Right hindlimb (tissue), 1 donor: ENCODE measurements around the gene RDH14.

Source experiments
- DNase-seq: peaks from one replicate; pipeline ENCODE4 v3.0.0-alpha.2; 2018

RDH14 gene

GRCh38 chr2:18560031-18560796 lies at the start of gene RDH14:
RDH14 (minus strand) TSS chr2:18560653; CDS start chr2:18560572, 81 bp downstream.
- peak; percentile 96 for DNase-seq

GRCh38 chr2:18610090-18610489 lies 49.6 kb upstream of the RDH14 start:
- no peak for DNase-seq

DNA sequence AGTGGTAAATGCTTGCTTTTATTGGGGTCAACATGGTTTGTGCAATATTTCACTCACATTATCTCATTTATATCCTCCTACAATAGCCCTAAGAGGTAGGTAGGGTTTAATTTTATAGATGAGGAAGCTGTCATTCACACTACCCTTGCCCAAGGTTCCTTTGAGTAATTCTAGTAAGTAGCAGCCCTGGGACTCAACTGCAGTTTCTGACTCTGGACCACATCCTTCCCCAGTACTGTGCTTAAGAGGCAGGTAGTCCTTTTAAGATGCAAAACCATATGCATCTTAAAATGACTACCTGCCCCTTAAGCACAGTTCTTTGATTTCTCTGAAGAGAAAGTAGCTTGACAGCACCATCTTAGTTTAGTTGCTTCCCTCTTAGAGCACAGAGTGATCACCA lies 44.7 kb upstream of the RDH14 start:
- DNase-seq = no peak

- DNase-seq = no peak
Observed at GRCh38 chr2:18604531-18604885, 44.1 kb upstream of the RDH14 start.

- no peak for DNase-seq
Observed at GRCh38 chr2:18603854-18604530, 43.5 kb upstream of the RDH14 start.

DNA sequence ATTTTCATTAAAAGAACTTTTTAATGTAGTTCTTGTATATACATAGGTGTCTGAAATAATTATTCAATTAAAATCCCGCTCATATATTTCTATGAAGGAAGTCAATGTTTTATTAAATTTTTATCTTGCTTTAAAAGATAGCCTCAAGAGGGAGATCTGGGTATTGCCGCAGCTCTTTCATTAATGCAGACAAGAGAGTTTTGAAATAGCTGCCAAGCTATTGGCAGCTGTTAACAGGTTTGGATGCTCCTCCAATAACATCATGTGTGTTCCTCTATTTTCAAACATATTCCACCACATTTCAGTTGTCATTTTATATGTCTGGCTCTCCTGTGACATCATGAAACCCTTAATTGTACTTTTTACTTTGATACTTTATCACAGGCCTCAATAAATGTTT lies 41.8 kb upstream of the RDH14 start:
- DNase-seq = no peak

DNA sequence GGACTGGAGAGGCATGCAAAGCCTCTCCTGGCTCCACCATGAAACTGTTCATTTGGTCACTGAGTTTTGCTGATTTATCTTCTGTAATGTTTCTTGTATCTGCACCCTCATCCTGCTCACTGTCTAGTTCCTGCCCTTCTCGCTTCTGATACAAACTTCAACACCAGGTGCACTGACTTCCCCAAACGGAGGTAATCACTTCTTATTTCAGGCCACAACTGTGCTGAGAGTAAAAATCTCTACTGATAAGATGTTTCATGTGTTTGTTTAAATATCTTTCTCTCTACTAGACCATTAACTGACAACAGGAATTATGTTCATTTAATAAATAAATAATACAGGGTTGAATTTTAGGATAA lies 39.8 kb upstream of the RDH14 start:
- DNase-seq = no peak

DNA sequence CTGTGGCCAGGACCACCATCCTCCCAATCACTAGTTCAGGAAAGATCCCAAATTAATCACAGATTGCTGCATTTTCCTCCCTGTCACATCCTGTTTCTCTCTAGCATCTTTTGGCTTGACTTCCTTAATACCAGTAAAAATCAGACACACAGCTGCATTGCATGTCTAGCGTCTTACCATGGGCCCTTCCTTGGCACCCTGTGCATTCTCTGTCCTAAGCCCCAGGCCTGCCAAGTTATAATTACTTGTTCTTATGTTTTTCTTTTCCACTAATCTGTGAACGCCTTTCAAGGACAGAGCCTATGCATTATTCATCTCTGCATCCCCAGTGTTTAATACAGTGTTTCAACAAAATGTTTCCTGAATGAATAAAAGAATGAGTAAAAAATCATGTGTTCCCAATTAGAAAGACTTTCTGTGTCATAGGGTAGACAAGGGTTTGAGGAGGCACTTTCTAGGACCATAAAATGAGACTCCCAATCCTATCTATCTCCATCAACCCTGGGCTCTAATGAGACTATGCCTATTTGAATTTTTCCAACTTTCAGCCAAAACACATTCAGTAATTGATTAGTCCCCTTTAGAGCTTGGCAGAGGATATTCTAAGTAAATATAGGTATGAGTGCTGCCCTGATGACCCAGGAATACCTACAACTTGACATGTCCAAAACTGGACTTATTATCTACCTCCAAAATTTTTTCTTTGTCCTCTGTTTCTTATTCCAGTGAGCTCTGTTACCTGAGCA lies 39.2 kb upstream of the RDH14 start:
- peak; percentile 45 for DNase-seq

DNA sequence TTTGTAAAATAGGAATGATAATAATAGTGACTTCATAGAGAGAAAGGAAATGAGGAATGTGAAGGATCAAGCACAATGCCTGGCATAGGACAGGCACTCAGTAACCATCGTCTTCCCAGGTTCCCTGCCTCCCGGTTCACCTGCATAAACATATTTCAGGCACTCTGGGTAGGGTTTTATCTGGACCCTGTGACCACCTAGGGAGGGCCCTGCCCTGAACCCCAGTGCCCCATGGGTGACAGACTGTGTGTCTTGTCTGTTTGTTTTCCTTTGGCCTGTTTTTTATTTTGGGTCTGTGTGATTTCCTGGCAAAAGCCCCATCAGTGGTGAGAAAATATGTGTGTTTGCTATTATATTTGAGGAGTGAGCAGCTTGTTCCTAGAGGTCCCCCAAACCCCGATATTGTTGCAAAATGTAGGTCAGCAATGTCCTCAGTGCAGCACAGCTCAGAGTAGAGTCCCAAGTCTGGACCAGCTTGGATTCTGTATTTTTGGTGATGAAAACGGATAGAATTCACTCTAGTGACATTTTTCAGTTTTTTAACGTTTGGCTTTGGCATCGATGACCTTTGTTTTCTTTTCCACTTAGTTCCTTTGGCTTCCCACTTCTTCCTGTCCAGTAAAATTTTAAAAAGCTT lies 38.5 kb upstream of the RDH14 start:
- DNase-seq = no peak

GRCh38 chr2:18597618-18598017 lies 37.2 kb upstream of the RDH14 start:
- DNase-seq = no peak

- DNase-seq = no peak
Observed at GRCh38 chr2:18596993-18597392, 36.5 kb upstream of the RDH14 start.

DNA sequence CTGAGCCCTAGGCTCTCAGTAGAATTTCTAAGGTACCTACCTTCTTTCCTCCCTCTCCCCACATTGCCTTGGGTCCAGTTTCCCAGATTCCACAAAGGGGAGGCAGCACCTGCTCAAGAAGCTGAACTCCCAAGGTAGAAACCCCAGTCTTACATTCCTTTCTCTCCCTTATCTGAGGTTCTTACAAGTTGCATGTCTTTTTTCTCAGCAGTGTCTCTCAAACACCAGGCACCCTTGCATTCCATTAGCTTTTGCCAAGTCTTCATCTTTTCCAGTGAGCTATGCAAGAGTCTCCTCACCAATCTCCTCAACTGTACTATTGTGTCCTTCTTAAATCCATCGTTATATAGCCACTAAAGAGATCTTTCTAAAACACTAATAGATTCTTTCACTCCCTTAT lies 33.0 kb upstream of the RDH14 start:
- no peak for DNase-seq

DNA sequence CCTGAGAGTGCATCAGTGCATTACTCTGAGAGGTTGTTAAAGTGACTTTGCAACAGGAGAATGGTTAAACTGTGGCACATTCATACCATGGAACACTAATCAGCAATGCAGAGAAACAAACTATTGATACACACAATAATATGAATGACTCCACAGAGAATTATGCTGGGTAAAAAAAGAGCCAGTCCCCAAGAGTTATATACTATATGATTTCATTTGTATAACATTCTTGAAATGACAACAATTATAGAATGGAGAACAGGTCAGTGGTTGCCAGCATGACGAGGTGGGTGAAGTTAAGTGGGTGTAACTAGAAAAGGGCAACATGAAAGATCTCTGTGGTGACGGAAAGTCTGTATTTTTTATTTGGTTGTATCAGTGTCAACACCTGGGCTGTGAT lies 31.9 kb upstream of the RDH14 start:
- no peak for DNase-seq

- DNase-seq = no peak
Observed at GRCh38 chr2:18589354-18589753, 28.9 kb upstream of the RDH14 start, which contains the start of gene NT5C1B. NT5C1B (minus strand) TSS chr2:18589569; CDS start chr2:18589468, 101 bp downstream.

- no peak for DNase-seq
Observed at GRCh38 chr2:18588802-18589201, 28.3 kb upstream of the RDH14 start.

DNA sequence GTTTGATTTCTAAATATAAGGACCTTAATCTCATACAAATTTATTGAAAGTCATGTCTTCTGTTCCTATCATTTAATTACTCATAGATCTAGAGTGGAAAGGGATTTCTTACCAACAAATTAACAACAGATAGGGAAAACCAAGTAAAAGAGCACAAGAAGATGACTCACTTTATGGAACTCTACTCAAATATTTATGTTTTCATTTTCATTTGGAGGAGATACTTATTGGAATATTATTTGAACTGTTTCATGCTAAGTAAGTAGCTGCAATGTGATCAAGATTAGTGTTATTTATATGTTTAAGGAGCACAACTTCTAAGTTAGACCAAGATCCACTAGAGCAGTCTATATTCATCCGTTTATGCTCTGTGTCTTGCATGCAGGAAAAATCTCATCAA lies 27.6 kb upstream of the RDH14 start:
- no peak for DNase-seq

DNA sequence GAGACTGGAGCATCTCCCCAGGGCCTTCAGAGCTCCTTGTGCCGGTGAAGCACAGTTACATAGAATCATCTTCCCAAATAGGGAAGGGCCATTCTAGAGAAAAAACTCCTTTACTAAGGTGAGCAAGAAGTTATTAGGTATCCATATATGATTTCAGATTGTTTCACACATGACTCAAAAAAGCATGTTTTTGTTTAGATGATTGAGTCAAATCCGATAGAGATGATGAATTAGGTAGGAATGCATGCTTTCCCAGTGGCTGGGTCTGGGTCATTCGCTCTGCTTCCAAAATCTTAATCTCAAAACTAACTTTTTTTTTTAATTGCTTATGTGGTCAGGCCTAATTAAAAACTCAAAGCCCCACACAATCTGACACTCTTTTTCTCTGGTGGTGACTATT lies 25.1 kb upstream of the RDH14 start:
- DNase-seq = no peak

DNA sequence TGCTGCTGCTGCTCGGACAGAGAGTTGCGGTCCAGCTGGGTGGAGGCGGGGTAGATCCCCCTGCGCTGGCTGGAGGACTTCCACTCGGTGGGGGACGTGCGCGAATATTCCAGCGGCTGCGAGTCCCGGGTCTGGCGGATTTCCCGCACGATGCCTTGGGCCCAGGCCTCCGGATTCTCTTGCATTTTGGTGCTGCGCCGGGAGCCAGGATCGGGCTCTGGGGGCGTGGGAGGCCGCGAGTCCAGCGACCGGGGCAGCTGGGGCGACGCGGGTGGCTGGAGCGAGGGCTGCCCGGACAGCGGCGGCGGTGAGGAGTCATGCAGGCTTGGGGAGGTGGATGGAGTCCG lies 24.1 kb upstream of the RDH14 start:
- DNase-seq = no peak

DNA sequence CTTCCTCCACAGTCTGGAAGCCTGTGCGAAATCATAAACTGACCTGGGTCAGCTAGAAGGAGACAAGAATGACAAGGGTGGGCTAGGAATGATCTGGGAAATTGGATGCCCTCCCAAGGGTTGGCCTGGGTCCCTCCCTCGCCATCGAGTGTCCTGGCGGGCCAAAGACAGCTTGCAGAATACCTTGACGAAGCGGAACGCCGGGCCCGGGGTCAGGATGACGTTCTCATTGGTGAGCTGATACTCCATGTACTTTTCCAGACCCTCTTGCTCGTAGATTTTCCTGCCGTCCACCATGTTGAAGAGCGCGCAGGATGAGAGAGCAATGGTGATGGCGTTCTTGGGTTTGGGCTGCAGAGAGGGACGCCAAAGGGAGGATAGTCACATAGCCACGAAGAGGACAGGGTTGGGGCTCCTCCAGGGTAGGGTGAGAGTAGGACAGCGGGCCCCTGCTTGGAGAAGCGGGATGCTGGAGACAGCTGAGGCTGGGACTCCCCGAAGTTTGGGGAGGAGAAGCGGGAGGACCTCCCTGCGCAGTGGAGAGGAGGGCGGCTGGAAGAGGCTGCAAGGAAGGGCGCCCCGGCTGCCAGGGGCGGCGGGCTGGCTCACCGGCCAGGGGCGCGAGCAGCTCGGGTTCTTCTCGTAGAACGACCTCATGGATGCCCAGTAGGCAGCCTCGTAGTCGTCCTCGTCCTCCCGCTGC lies 23.6 kb upstream of the RDH14 start:
- no peak for DNase-seq

DNA sequence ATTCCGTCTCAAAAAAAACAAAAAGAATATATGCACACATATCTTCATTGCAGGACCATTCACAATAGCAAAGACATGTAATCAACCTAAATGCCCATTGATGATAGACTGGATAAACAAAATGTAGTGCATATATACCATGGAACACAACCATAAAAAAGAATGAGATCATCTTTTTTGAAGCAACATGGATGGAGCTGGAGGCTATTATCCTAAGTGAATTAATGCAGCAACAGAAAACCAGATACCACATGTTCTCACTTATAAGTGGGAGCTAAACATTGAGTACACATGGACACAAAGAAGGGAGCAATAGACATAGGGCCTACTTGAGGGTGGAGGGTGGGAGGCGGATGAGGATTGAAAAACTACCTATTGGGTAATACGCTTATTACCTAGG lies 20.2 kb upstream of the RDH14 start:
- no peak for DNase-seq

- DNase-seq = no peak
Observed at GRCh38 chr2:18578033-18578432, 17.6 kb upstream of the RDH14 start.

DNA sequence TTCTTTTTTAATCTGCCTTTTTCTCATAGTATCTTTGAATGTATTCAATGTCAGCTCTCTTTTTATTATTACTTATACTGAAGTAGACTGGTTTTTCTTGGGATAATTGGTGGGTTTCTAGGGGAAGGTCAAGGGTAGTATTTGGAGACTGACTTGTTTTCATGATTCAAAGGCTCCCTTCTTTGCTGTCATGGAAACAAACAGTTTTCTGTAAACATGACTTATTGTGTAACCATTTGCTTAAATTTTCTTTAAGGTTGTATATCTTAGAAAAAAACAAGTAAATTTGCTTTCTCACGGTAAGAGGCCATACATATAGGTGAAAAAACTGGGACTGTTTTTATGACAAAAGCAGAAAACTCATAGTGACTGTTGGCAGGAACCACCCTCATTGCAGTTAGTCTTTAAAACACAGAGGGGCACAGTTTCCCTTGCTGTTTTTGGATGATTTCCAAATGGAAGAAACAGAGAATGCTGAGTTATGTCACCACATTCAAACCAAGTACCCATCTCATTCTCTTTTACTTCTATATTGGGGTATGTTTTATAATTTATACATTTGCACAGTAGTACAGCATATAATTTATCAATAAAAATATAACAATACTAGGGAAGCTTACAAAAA lies 5.8 kb upstream of the RDH14 start:
- no peak for DNase-seq

GRCh38 chr2:18560797-18561085 lies 288 bp upstream of the RDH14 start:
- DNase-seq = no peak
